Chondrocyte (in vitro differentiated cells): ENCODE data around the gene CYP39A1. TPM values are rescaled to one million over a fixed set of nuclear protein-coding genes. Genes with fewer than 3 reads are reported as not detected.

Source experiments
- DNase-seq: peaks from one replicate; pipeline ENCODE4 v3.0.0; 2021; ENCODE audit warnings: mixed read lengths, low spot score
- H3K27ac Mint-ChIP-seq: one replicate; pipeline ENCODE4 v1.8.0; 2021; ENCODE audit warnings: mild to moderate bottlenecking, moderate library complexity, mixed read lengths; ENCODE audit not compliant: unreplicated experiment
- H3K27me3 Mint-ChIP-seq: 2 replicates; pipeline ENCODE4 v1.8.0; 2021; ENCODE audit warnings: low read depth, mixed read lengths
- H3K36me3 Mint-ChIP-seq: 2 replicates; pipeline ENCODE4 v1.8.0; 2021; ENCODE audit warnings: low read depth, mixed read lengths
- H3K4me1 Mint-ChIP-seq: 2 replicates; pipeline ENCODE4 v1.8.0; 2021; ENCODE audit warnings: low read depth, mild to moderate bottlenecking, mixed read lengths
- H3K4me3 Mint-ChIP-seq: one replicate; pipeline ENCODE4 v1.8.0; 2021; ENCODE audit warnings: mild to moderate bottlenecking, moderate library complexity, mixed read lengths; ENCODE audit not compliant: unreplicated experiment
- H3K9me3 Mint-ChIP-seq: 2 replicates; pipeline ENCODE4 v1.8.0; 2021; ENCODE audit warnings: low read depth, mixed read lengths
- total RNA-seq: library from RNA; stranded (reverse); gene quantifications from 3 replicates; pipeline ENCODE4 v1.2.1, GENCODE V29; 2021
- TF ChIP-seq, protein P1 (sequence below): fragments of 200-600 bp; sonication (generic); IDR thresholded peaks from 2 replicates; pipeline ENCODE4 v1.5.0; 2021; ENCODE audit warnings: antibody characterized with exemption, mild to moderate bottlenecking, moderate library complexity

CYP39A1 gene
- total RNA-seq, 1 donor from 2014 or later: 0.62 TPM

DNA sequence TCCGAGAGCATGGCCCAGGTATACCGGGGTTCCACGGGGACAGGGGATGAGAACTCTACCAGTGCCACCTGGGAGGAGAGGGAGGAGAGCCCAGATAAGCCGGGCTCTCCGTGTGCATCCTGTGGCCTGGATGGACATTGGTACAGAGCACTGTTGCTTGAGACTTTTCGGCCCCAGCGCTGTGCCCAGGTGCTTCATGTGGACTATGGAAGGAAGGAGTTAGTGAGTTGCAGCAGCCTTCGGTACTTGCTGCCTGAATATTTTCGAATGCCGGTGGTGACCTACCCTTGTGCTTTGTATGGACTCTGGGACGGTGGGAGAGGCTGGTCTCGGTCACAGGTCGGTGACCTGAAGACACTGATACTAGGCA is 36.3 kb upstream of the CYP39A1 start:
- no peak overlapping the region for H3K4me3 Mint-ChIP-seq
- H3K27me3 Mint-ChIP-seq: peaks cover 7% of the 10 kb centered on the region
- H3K9me3 Mint-ChIP-seq: no peaks in the 10 kb centered on the region
- no peak for DNase-seq
- peaks cover 20% of the 10 kb centered on the region for H3K4me1 Mint-ChIP-seq
- H3K36me3 Mint-ChIP-seq: no peaks in the 10 kb centered on the region
- H3K27ac Mint-ChIP-seq: no peak overlapping the region
- TF ChIP-seq, protein P1, sequence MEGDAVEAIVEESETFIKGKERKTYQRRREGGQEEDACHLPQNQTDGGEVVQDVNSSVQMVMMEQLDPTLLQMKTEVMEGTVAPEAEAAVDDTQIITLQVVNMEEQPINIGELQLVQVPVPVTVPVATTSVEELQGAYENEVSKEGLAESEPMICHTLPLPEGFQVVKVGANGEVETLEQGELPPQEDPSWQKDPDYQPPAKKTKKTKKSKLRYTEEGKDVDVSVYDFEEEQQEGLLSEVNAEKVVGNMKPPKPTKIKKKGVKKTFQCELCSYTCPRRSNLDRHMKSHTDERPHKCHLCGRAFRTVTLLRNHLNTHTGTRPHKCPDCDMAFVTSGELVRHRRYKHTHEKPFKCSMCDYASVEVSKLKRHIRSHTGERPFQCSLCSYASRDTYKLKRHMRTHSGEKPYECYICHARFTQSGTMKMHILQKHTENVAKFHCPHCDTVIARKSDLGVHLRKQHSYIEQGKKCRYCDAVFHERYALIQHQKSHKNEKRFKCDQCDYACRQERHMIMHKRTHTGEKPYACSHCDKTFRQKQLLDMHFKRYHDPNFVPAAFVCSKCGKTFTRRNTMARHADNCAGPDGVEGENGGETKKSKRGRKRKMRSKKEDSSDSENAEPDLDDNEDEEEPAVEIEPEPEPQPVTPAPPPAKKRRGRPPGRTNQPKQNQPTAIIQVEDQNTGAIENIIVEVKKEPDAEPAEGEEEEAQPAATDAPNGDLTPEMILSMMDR: no peak

DNA sequence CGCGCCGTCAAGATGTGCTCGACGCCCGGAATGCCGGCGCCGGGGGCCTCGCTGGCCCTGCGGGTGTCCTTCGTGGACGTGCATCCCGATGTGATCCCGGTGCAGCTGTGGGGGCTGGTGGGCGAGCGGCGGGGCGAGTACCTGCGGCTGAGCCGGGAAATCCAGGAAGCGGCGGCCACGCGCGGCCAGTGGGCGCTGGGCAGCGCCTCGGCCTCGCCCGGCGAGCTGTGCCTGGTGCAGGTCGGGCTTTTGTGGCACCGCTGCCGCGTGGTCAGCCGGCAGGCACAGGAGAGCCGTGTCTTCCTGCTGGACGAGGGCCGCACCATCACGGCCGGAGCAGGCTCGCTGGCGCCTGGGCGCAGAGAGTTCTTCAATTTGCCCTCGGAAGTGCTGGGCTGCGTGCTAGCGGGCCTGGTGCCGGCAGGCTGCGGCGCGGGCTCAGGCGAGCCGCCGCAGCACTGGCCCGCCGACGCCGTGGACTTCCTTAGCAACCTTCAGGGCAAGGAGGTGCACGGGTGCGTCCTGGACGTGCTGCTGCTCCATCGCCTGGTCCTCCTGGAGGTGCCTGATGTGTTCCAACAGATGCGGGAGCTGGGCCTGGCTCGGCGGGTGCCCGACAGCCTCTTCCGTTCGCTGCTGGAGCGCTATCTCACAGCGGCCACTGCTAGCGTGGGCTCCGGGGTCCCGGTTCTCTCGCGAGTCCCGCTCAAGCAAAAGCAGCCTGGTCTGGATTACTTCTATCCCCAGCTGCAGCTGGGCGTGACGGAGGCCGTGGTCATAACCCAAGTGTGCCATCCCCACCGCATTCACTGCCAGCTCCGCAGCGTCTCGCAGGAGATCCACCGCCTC is 35.7 kb upstream of the CYP39A1 start:
- H3K27ac Mint-ChIP-seq: no peak overlapping the region
- no peaks in the 10 kb centered on the region for H3K9me3 Mint-ChIP-seq
- peaks cover 1% of the 10 kb centered on the region for H3K27me3 Mint-ChIP-seq
- no peaks in the 10 kb centered on the region for H3K36me3 Mint-ChIP-seq
- peak; percentile 83 for DNase-seq
- no peak overlapping the region for H3K4me3 Mint-ChIP-seq
- TF ChIP-seq, protein P1: no peak
- peaks cover 20% of the 10 kb centered on the region for H3K4me1 Mint-ChIP-seq

DNA sequence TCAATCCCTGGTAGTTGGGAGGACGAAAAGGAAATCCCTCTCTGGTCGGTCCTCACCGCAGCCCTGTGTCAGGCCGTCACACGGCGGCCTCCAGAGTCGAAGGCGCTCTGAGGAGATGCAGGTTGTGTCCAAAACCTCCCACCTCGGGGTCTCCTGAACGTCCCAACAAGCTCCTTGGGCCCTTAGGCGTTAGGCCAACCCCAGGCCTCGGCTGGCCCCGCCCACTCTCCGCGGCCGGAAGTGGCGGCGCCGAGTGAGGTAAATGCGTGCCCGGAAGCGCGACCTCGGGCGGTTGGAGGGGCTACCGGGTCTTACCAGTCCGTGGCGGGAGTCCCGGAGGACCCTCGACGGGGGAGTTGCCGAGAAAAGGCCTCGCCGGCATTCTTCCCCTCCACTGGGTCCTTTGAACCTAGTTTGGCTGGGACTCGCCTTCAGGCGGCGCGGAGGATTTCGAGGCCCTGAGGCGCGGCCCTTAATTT is 35.0 kb upstream of the CYP39A1 start, which contains the start of gene TDRD6:
Gene TDRD6, plus strand, starts transcription at position 267 of the 479 bp plus-strand sequence. CDS start 244 bp downstream, outside the sequence.
- Mint-ChIP-seq H3K27ac (no peak within 1 kb of the TSS), H3K4me3 (no peak within 1 kb of the TSS), H3K27me3 (no peaks in the 10 kb centered on the region), H3K4me1 (peaks cover 20% of the 10 kb centered on the region), H3K36me3 (no peaks in the 10 kb centered on the region), H3K9me3 (no peaks in the 10 kb centered on the region)
- peak; percentile 83 for DNase-seq
- TF ChIP-seq, protein P1: no peak

DNA sequence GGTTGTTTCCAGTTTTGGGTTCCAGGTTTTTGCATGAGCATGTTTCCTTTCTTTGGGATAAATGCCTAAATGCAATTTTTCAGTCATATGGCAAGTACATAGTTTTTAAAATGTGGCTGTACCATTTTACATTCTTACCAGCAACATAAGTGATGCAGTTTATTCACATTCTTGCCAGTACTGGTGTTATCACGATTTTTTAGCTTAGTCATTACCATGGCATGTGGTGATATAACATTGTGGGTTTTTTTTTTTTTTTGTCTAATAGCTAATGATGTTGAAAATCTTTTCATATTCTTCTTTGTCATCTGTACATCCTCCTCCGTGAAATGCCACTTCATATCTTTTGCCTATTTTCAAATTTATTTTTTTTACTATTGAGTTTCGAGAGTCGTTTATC is 32.2 kb upstream of the CYP39A1 start:
- no peaks in the 10 kb centered on the region for H3K27me3 Mint-ChIP-seq
- DNase-seq: no peak
- no peaks in the 10 kb centered on the region for H3K36me3 Mint-ChIP-seq
- peaks cover 6% of the 10 kb centered on the region for H3K4me1 Mint-ChIP-seq
- peaks cover 3% of the 10 kb centered on the region for H3K9me3 Mint-ChIP-seq
- no peak overlapping the region for H3K4me3 Mint-ChIP-seq
- TF ChIP-seq, protein P1: no peak
- peak overlapping the region; percentile 64 for H3K27ac Mint-ChIP-seq

DNA sequence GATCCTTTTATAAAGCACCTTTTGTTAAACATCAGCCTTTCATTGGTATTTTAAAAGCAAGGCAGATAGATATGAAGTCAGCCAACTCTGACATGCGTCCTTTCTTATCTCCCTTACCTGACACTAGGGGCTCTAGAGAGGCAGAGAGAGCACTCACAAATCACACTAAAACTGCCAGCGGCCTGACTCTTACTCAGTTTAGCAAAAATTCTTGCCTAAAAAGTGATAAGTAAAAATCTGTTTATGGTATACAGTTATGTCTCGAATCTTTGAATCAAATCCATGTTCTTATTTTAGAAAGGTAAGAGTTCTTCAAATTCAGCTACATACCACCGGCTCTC is 24.7 kb upstream of the CYP39A1 start:
- DNase-seq: no peak
- TF ChIP-seq, protein P1: peak; percentile 49
- no peak overlapping the region for H3K27ac Mint-ChIP-seq
- peaks cover 3% of the 10 kb centered on the region for H3K9me3 Mint-ChIP-seq
- no peak overlapping the region for H3K4me3 Mint-ChIP-seq
- no peaks in the 10 kb centered on the region for H3K36me3 Mint-ChIP-seq
- H3K27me3 Mint-ChIP-seq: no peaks in the 10 kb centered on the region
- no peaks in the 10 kb centered on the region for H3K4me1 Mint-ChIP-seq
